ENCODE data around the gene DNAJC10.
"Not testable (repeated sequence)": the region's sequence is repeated elsewhere in the genome, so short reads cannot be mapped to it uniquely, and the experiment has no call there.

DNAJC10 gene

GRCh38 chr2:182740701-182741100, 24.6 kb downstream of the DNAJC10 start:
- H3K36me3 ChIP-seq (ENCODE audit: control insufficient read depth in 5 of 5, insufficient read depth in 5 of 5, low read length in 5 of 5), result peaks cover 34 to 53% (median 46%) of the 10 kb centered on the region in 5 donors
- no peak overlapping the region for H3K9ac ChIP-seq (ENCODE audit: low read length in 5 of 5)
- no peaks in the 10 kb centered on the region for H3K4me1 ChIP-seq (ENCODE audit: control insufficient read depth in 5 of 5, insufficient read depth in 5 of 5, low read length in 5 of 5)
- H3K27me3 ChIP-seq (ENCODE audit: control insufficient read depth in 5 of 5, insufficient read depth in 4 of 5, low read length in 5 of 5), result no peaks in the 10 kb centered on the region
- no peak overlapping the region for H3K27ac ChIP-seq (ENCODE audit: low read depth, low read length)
- H3K9me3 ChIP-seq (ENCODE audit: control insufficient read depth in 5 of 5, low read length in 5 of 5), result no peaks in the 10 kb centered on the region
- H3K4me3 ChIP-seq (ENCODE audit: low read depth in 1 of 5, low read length in 5 of 5), result no peak overlapping the region

DNA sequence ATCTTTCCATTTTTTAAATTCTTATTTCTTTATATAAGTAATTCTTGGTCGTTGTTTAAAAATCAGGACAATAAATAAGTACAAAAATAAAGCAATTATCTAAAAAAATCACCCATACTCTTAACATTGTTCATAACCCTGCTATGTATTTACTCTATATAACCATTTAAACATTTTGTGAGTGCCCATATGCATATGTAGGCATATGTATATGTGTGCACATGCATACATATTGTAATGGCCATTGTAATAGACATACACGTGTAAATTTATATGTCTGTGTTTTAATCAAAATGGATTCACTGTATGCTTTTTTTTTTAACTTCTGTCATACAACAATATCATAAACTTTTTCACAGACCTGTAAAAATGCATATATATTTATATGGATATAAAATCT, 25.6 kb downstream of the DNAJC10 start:
- H3K4me1 ChIP-seq (ENCODE audit: control insufficient read depth in 5 of 5, insufficient read depth in 5 of 5, low read length in 5 of 5), result no peaks in the 10 kb centered on the region
- H3K27ac ChIP-seq (ENCODE audit: low read depth, low read length), result no peak overlapping the region
- H3K36me3 ChIP-seq (ENCODE audit: control insufficient read depth in 5 of 5, insufficient read depth in 5 of 5, low read length in 5 of 5), result peaks cover 33 to 53% (median 46%) of the 10 kb centered on the region in 5 donors
- no peak overlapping the region for H3K9ac ChIP-seq (ENCODE audit: low read length in 5 of 5)
- no peaks in the 10 kb centered on the region for H3K9me3 ChIP-seq (ENCODE audit: control insufficient read depth in 5 of 5, low read length in 5 of 5)
- H3K4me3 ChIP-seq (ENCODE audit: low read depth in 1 of 5, low read length in 5 of 5), result no peak overlapping the region
- no peaks in the 10 kb centered on the region for H3K27me3 ChIP-seq (ENCODE audit: control insufficient read depth in 5 of 5, insufficient read depth in 4 of 5, low read length in 5 of 5)

- H3K4me1 ChIP-seq (ENCODE audit: control insufficient read depth in 5 of 5, insufficient read depth in 5 of 5, low read length in 5 of 5), result no peaks in the 10 kb centered on the region
- no peak overlapping the region for H3K27ac ChIP-seq (ENCODE audit: low read depth, low read length)
- H3K36me3 ChIP-seq (ENCODE audit: control insufficient read depth in 5 of 5, insufficient read depth in 5 of 5, low read length in 5 of 5), result peaks cover 21 to 39% (median 31%) of the 10 kb centered on the region in 5 donors
- no peaks in the 10 kb centered on the region for H3K9me3 ChIP-seq (ENCODE audit: control insufficient read depth in 5 of 5, low read length in 5 of 5)
- no peaks in the 10 kb centered on the region for H3K27me3 ChIP-seq (ENCODE audit: control insufficient read depth in 5 of 5, insufficient read depth in 4 of 5, low read length in 5 of 5)
- H3K9ac ChIP-seq (ENCODE audit: low read length in 5 of 5), result no peak overlapping the region
- H3K4me3 ChIP-seq (ENCODE audit: low read depth in 1 of 5, low read length in 5 of 5), result no peak overlapping the region
Measured at GRCh38 chr2:182744490-182744889, 28.4 kb downstream of the DNAJC10 start.

- no peaks in the 10 kb centered on the region for H3K27me3 ChIP-seq (ENCODE audit: control insufficient read depth in 5 of 5, insufficient read depth in 4 of 5, low read length in 5 of 5)
- peaks cover 21 to 44% (median 36%) of the 10 kb centered on the region in 5 donors for H3K36me3 ChIP-seq (ENCODE audit: control insufficient read depth in 5 of 5, insufficient read depth in 5 of 5, low read length in 5 of 5)
- H3K9me3 ChIP-seq (ENCODE audit: control insufficient read depth in 5 of 5, low read length in 5 of 5), result no peaks in the 10 kb centered on the region
- no peak overlapping the region for H3K4me3 ChIP-seq (ENCODE audit: low read depth in 1 of 5, low read length in 5 of 5)
- H3K27ac ChIP-seq (ENCODE audit: low read depth, low read length), result no peak overlapping the region
- H3K9ac ChIP-seq (ENCODE audit: low read length in 5 of 5), result no peak overlapping the region
- no peaks in the 10 kb centered on the region for H3K4me1 ChIP-seq (ENCODE audit: control insufficient read depth in 5 of 5, insufficient read depth in 5 of 5, low read length in 5 of 5)
Measured at GRCh38 chr2:182745061-182745460, 29.0 kb downstream of the DNAJC10 start.

DNA sequence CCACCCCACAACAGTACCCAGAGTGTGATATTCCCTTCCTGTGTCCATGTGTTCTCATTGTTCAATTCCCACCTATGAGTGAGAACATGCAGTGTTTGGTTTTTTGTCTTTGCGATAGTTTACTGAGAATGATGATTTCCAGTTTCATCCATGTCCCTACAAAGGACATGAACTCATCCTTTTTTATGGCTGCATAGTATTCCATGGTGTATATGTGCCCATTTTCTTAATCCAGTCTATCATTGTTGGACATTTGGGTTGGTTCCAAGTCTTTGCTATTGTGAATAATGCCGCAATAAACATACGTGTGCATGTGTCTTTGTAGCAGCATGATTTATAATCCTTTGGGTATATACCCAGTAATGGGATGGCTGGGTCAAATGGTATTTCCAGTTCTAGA, 29.8 kb downstream of the DNAJC10 start:
- H3K9ac ChIP-seq (ENCODE audit: low read length in 5 of 5); H3K4me3 ChIP-seq (ENCODE audit: low read depth in 1 of 5, low read length in 5 of 5); H3K4me1 ChIP-seq (ENCODE audit: control insufficient read depth in 5 of 5, insufficient read depth in 5 of 5, low read length in 5 of 5); H3K27ac ChIP-seq (ENCODE audit: low read depth, low read length); H3K9me3 ChIP-seq (ENCODE audit: control insufficient read depth in 5 of 5, low read length in 5 of 5); H3K27me3 ChIP-seq (ENCODE audit: control insufficient read depth in 5 of 5, insufficient read depth in 4 of 5, low read length in 5 of 5): not testable (repeated sequence)
- H3K36me3 ChIP-seq (ENCODE audit: control insufficient read depth in 5 of 5, insufficient read depth in 5 of 5, low read length in 5 of 5), result peaks cover 25 to 51% (median 38%) of the 10 kb centered on the region in 5 donors

- H3K36me3 ChIP-seq (ENCODE audit: control insufficient read depth in 5 of 5, insufficient read depth in 5 of 5, low read length in 5 of 5), result peaks cover 21 to 53% (median 37%) of the 10 kb centered on the region in 5 donors
- no peaks in the 10 kb centered on the region for H3K27me3 ChIP-seq (ENCODE audit: control insufficient read depth in 5 of 5, insufficient read depth in 4 of 5, low read length in 5 of 5)
- H3K4me1 ChIP-seq (ENCODE audit: control insufficient read depth in 5 of 5, insufficient read depth in 5 of 5, low read length in 5 of 5), result peaks cover 0 to 10% (median 0%) of the 10 kb centered on the region in 5 donors
- no peak overlapping the region for H3K27ac ChIP-seq (ENCODE audit: low read depth, low read length)
- no peaks in the 10 kb centered on the region for H3K9me3 ChIP-seq (ENCODE audit: control insufficient read depth in 5 of 5, low read length in 5 of 5)
- H3K4me3 ChIP-seq (ENCODE audit: low read depth in 1 of 5, low read length in 5 of 5), result no peak overlapping the region
- H3K9ac ChIP-seq (ENCODE audit: low read length in 5 of 5), result no peak overlapping the region
Measured at GRCh38 chr2:182754231-182754630, 38.2 kb downstream of the DNAJC10 start.

GRCh38 chr2:182758379-182758778, 42.3 kb downstream of the DNAJC10 start:
- peaks cover 0 to 13% (median 6%) of the 10 kb centered on the region in 5 donors for H3K4me1 ChIP-seq (ENCODE audit: control insufficient read depth in 5 of 5, insufficient read depth in 5 of 5, low read length in 5 of 5)
- peaks cover 26 to 61% (median 34%) of the 10 kb centered on the region in 5 donors for H3K36me3 ChIP-seq (ENCODE audit: control insufficient read depth in 5 of 5, insufficient read depth in 5 of 5, low read length in 5 of 5)
- no peaks in the 10 kb centered on the region for H3K27me3 ChIP-seq (ENCODE audit: control insufficient read depth in 5 of 5, insufficient read depth in 4 of 5, low read length in 5 of 5)
- H3K9ac ChIP-seq (ENCODE audit: low read length in 5 of 5), result no peak overlapping the region
- no peak overlapping the region for H3K27ac ChIP-seq (ENCODE audit: low read depth, low read length)
- H3K9me3 ChIP-seq (ENCODE audit: control insufficient read depth in 5 of 5, low read length in 5 of 5), result no peaks in the 10 kb centered on the region
- no peak overlapping the region for H3K4me3 ChIP-seq (ENCODE audit: low read depth in 1 of 5, low read length in 5 of 5)

- Histone ChIP-seq H3K9ac (ENCODE audit: low read length in 5 of 5) (no peak overlapping the region), H3K27me3 (ENCODE audit: control insufficient read depth in 5 of 5, insufficient read depth in 4 of 5, low read length in 5 of 5) (no peaks in the 10 kb centered on the region), H3K4me1 (ENCODE audit: control insufficient read depth in 5 of 5, insufficient read depth in 5 of 5, low read length in 5 of 5) (peaks cover 0 to 12% (median 6%) of the 10 kb centered on the region in 5 donors), H3K4me3 (ENCODE audit: low read depth in 1 of 5, low read length in 5 of 5) (no peak overlapping the region), H3K9me3 (ENCODE audit: control insufficient read depth in 5 of 5, low read length in 5 of 5) (no peaks in the 10 kb centered on the region), H3K36me3 (ENCODE audit: control insufficient read depth in 5 of 5, insufficient read depth in 5 of 5, low read length in 5 of 5) (peaks cover 24 to 73% (median 35%) of the 10 kb centered on the region in 5 donors), H3K27ac (ENCODE audit: low read depth, low read length) (no peak overlapping the region)
Measured at GRCh38 chr2:182761903-182762302, 45.8 kb downstream of the DNAJC10 start.

GRCh38 chr2:182763311-182763912, 47.4 kb downstream of the DNAJC10 start:
- H3K27ac ChIP-seq (ENCODE audit: low read depth, low read length), result no peak overlapping the region
- no peaks in the 10 kb centered on the region for H3K9me3 ChIP-seq (ENCODE audit: control insufficient read depth in 5 of 5, low read length in 5 of 5)
- H3K36me3 ChIP-seq (ENCODE audit: control insufficient read depth in 5 of 5, insufficient read depth in 5 of 5, low read length in 5 of 5), result peaks cover 17 to 61% (median 31%) of the 10 kb centered on the region in 5 donors
- H3K4me1 ChIP-seq (ENCODE audit: control insufficient read depth in 5 of 5, insufficient read depth in 5 of 5, low read length in 5 of 5), result peaks cover 0 to 10% (median 6%) of the 10 kb centered on the region in 5 donors
- no peak overlapping the region for H3K9ac ChIP-seq (ENCODE audit: low read length in 5 of 5)
- no peak overlapping the region for H3K4me3 ChIP-seq (ENCODE audit: low read depth in 1 of 5, low read length in 5 of 5)
- H3K27me3 ChIP-seq (ENCODE audit: control insufficient read depth in 5 of 5, insufficient read depth in 4 of 5, low read length in 5 of 5), result no peaks in the 10 kb centered on the region

GRCh38 chr2:182766626-182767025, 50.6 kb downstream of the DNAJC10 start:
- H3K9ac ChIP-seq (ENCODE audit: low read length in 5 of 5), result no peak overlapping the region
- peaks cover 5 to 35% (median 14%) of the 10 kb centered on the region in 5 donors for H3K36me3 ChIP-seq (ENCODE audit: control insufficient read depth in 5 of 5, insufficient read depth in 5 of 5, low read length in 5 of 5)
- no peaks in the 10 kb centered on the region for H3K27me3 ChIP-seq (ENCODE audit: control insufficient read depth in 5 of 5, insufficient read depth in 4 of 5, low read length in 5 of 5)
- no peak overlapping the region for H3K27ac ChIP-seq (ENCODE audit: low read depth, low read length)
- no peak overlapping the region for H3K4me3 ChIP-seq (ENCODE audit: low read depth in 1 of 5, low read length in 5 of 5)
- H3K4me1 ChIP-seq (ENCODE audit: control insufficient read depth in 5 of 5, insufficient read depth in 5 of 5, low read length in 5 of 5), result peaks cover 0 to 7% (median 6%) of the 10 kb centered on the region in 5 donors
- no peaks in the 10 kb centered on the region for H3K9me3 ChIP-seq (ENCODE audit: control insufficient read depth in 5 of 5, low read length in 5 of 5)

Data from subcutaneous abdominal adipose tissue (tissue), 5 donors.